HL-60 (cell line): Measurements from ENCODE around the gene ITFG2.

Experiments
- GABPA ChIP-seq: IDR thresholded peaks from 2 replicates; pipeline ENCODE4 v1.6.1; 2012; ENCODE audit warnings: low read depth
- POLR2AphosphoS5 ChIP-seq: IDR thresholded peaks from 2 replicates; pipeline ENCODE4 v1.6.1; 2012; ENCODE audit warnings: low read depth
- SPI1 ChIP-seq: IDR thresholded peaks from 2 replicates; pipeline ENCODE4 v1.6.1; 2012; ENCODE audit warnings: low read depth, mild to moderate bottlenecking, borderline replicate concordance
- TF ChIP-seq, protein P1 (sequence below): IDR thresholded peaks from one replicate; pipeline ENCODE4 v1.5.1; 2011; ENCODE audit warnings: low read length, control low read depth, inconsistent platforms; ENCODE audit not compliant: insufficient read depth
- TF ChIP-seq, protein P2 (sequence below): IDR thresholded peaks from 2 replicates; pipeline ENCODE4 v1.6.1; 2012; ENCODE audit warnings: low read depth; ENCODE audit not compliant: insufficient replicate concordance

DNA sequence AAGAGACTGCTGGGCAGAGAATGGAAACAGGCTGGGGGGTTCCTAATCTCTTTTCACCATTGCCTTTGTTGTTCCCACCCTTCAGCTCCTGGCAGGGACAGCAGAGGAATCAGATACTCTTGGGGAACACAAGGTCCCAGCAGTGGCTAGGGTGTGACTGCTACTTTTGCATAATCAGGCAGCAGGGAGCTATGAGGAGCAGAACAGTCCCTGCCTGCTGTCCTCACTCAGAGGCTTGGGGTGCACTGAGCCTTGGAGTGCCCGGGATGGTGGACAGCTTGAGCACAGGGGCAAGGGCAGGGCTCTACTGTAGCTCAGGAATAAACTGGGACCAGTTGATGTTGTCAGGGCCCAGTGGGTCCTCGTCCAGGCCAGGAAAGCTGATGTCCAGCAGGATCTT is 45.9 kb downstream of the ITFG2 start:
- TF ChIP-seq, protein P1, sequence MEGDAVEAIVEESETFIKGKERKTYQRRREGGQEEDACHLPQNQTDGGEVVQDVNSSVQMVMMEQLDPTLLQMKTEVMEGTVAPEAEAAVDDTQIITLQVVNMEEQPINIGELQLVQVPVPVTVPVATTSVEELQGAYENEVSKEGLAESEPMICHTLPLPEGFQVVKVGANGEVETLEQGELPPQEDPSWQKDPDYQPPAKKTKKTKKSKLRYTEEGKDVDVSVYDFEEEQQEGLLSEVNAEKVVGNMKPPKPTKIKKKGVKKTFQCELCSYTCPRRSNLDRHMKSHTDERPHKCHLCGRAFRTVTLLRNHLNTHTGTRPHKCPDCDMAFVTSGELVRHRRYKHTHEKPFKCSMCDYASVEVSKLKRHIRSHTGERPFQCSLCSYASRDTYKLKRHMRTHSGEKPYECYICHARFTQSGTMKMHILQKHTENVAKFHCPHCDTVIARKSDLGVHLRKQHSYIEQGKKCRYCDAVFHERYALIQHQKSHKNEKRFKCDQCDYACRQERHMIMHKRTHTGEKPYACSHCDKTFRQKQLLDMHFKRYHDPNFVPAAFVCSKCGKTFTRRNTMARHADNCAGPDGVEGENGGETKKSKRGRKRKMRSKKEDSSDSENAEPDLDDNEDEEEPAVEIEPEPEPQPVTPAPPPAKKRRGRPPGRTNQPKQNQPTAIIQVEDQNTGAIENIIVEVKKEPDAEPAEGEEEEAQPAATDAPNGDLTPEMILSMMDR: no peak
- TF ChIP-seq POLR2AphosphoS5 (peak; percentile 72), GABPA (no peak), SPI1 (no peak)
- TF ChIP-seq, protein P2, sequence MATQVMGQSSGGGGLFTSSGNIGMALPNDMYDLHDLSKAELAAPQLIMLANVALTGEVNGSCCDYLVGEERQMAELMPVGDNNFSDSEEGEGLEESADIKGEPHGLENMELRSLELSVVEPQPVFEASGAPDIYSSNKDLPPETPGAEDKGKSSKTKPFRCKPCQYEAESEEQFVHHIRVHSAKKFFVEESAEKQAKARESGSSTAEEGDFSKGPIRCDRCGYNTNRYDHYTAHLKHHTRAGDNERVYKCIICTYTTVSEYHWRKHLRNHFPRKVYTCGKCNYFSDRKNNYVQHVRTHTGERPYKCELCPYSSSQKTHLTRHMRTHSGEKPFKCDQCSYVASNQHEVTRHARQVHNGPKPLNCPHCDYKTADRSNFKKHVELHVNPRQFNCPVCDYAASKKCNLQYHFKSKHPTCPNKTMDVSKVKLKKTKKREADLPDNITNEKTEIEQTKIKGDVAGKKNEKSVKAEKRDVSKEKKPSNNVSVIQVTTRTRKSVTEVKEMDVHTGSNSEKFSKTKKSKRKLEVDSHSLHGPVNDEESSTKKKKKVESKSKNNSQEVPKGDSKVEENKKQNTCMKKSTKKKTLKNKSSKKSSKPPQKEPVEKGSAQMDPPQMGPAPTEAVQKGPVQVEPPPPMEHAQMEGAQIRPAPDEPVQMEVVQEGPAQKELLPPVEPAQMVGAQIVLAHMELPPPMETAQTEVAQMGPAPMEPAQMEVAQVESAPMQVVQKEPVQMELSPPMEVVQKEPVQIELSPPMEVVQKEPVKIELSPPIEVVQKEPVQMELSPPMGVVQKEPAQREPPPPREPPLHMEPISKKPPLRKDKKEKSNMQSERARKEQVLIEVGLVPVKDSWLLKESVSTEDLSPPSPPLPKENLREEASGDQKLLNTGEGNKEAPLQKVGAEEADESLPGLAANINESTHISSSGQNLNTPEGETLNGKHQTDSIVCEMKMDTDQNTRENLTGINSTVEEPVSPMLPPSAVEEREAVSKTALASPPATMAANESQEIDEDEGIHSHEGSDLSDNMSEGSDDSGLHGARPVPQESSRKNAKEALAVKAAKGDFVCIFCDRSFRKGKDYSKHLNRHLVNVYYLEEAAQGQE: no peak
